ENCODE results near the gene ZNF729.
"Not testable (repeated sequence)": the region's sequence is repeated elsewhere in the genome, so short reads cannot be mapped to it uniquely, and the experiment has no call there.

Gene ZNF729

GRCh38 chr19:22286151-22286810 lies at the start of gene ZNF729:
TSS of gene ZNF729 (plus strand) at chr19:22286441. CDS start at chr19:22286526, 85 bp downstream.
- Mint-ChIP-seq H3K27ac (no peak within 1 kb of the TSS), H3K4me1 (ENCODE audit: low read depth) (no peaks in the 10 kb centered on the region), H3K9me3 (peaks cover 85% of the 10 kb centered on the region), H3K27me3 (peaks cover 10% of the 10 kb centered on the region), H3K36me3 (ENCODE audit: low read depth) (no peaks in the 10 kb centered on the region), H3K4me3 (no peak within 1 kb of the TSS)
- intact Hi-C loops (cut with micrococcal nuclease) = no loop called here

GRCh38 chr19:22256856-22257255 lies 29.4 kb upstream of the ZNF729 start:
- Mint-ChIP-seq H3K27ac (no peak overlapping the region), H3K27me3 (no peaks in the 10 kb centered on the region), H3K4me1 (ENCODE audit: low read depth) (no peaks in the 10 kb centered on the region), H3K9me3 (peaks cover 88% of the 10 kb centered on the region), H3K36me3 (ENCODE audit: low read depth) (no peaks in the 10 kb centered on the region), H3K4me3 (no peak overlapping the region)
- intact Hi-C loops (cut with micrococcal nuclease) = no loop called here

DNA sequence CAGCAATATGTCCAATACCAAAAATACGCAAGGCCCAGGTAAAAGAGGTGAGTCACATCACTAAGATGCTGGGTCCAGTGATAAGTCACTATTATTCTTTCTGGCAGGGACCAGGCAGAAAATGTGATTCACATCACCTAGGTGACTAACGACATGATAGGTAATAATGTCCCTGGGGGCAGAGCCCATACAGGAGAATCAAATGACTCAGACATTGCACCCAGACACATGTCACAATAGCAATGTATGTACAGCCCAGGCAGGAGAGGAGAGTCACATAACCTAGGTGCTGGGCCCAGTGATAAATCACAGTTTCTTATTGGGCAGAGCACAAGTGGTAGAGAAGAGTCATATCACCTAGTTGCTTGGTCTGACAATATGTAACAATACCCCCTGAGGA lies 28.9 kb upstream of the ZNF729 start:
- Mint-ChIP-seq H3K36me3 (ENCODE audit: low read depth) (no peaks in the 10 kb centered on the region), H3K4me3 (no peak overlapping the region), H3K27ac (no peak overlapping the region), H3K9me3 (peaks cover 88% of the 10 kb centered on the region), H3K4me1 (ENCODE audit: low read depth) (no peaks in the 10 kb centered on the region), H3K27me3 (no peaks in the 10 kb centered on the region)
- intact Hi-C loops (cut with micrococcal nuclease) = no loop called here

DNA sequence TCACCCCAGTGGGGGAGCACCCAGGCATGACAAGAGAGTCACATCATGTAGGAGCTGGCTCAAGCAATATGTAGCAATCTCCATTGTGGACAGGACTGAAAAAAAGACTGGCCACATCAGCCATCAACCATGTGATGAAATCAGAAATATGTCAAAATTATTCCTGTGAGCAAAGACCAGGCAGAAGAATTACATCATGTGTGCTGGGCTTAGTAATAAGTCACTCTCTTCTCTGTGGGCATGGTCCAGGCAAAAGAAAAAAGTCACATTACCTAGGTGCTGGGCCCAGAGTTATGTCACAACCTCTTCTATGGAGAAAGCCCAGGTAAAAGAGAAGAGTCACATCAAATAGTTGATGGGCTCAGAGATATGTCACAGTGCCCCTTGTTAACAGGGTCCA lies 28.3 kb upstream of the ZNF729 start:
- Mint-ChIP-seq H3K27ac (no peak overlapping the region), H3K4me1 (ENCODE audit: low read depth) (no peaks in the 10 kb centered on the region), H3K27me3 (no peaks in the 10 kb centered on the region), H3K4me3 (no peak overlapping the region), H3K9me3 (peaks cover 88% of the 10 kb centered on the region), H3K36me3 (ENCODE audit: low read depth) (no peaks in the 10 kb centered on the region)
- intact Hi-C loops (cut with micrococcal nuclease) = no loop called here

DNA sequence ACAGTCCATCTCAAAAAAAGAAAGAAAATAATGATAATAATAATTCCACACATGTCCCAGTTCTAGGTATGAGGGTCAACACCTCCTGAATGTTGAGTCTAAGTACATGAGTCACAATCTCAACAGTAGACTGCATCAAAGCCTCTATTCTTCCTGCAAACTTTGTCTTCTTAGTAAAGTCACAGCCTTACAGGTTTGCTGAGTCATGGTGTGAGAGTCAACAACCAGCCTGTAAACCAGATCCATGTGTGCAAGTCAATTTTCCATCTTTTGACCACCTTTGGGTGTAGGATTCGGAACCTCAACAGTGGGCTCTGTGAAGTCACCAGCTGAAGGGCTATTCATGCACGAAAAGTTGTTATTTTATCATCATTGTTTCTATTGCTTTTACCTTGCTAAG lies 25.7 kb upstream of the ZNF729 start:
- H3K36me3 Mint-ChIP-seq (ENCODE audit: low read depth) = no peaks in the 10 kb centered on the region
- no peaks in the 10 kb centered on the region for H3K27me3 Mint-ChIP-seq
- no peak overlapping the region for H3K27ac Mint-ChIP-seq
- no peaks in the 10 kb centered on the region for H3K4me1 Mint-ChIP-seq (ENCODE audit: low read depth)
- no peak overlapping the region for H3K4me3 Mint-ChIP-seq
- H3K9me3 Mint-ChIP-seq = peaks cover 74% of the 10 kb centered on the region
- intact Hi-C loops (cut with micrococcal nuclease) = no loop called here

- Mint-ChIP-seq H3K9me3 (peaks cover 76% of the 10 kb centered on the region), H3K36me3 (ENCODE audit: low read depth) (no peaks in the 10 kb centered on the region), H3K4me1 (ENCODE audit: low read depth) (no peaks in the 10 kb centered on the region), H3K4me3 (no peak overlapping the region), H3K27me3 (no peaks in the 10 kb centered on the region), H3K27ac (no peak overlapping the region)
- intact Hi-C loops (cut with micrococcal nuclease) = no loop called here
Measured at GRCh38 chr19:22261596-22261995, 24.6 kb upstream of the ZNF729 start.

GRCh38 chr19:22263121-22263520 lies 23.1 kb upstream of the ZNF729 start:
- Mint-ChIP-seq H3K4me3 (no peak overlapping the region), H3K27me3 (no peaks in the 10 kb centered on the region), H3K36me3 (ENCODE audit: low read depth) (no peaks in the 10 kb centered on the region), H3K9me3 (peaks cover 76% of the 10 kb centered on the region), H3K4me1 (ENCODE audit: low read depth) (no peaks in the 10 kb centered on the region), H3K27ac (no peak overlapping the region)
- intact Hi-C loops (cut with micrococcal nuclease) = no loop called here

GRCh38 chr19:22321554-22321953 lies 35.3 kb downstream of the ZNF729 start:
- H3K36me3 Mint-ChIP-seq (ENCODE audit: low read depth); intact Hi-C loops (cut with micrococcal nuclease); H3K27ac Mint-ChIP-seq; H3K27me3 Mint-ChIP-seq; H3K4me3 Mint-ChIP-seq; H3K4me1 Mint-ChIP-seq (ENCODE audit: low read depth): not testable (repeated sequence)
- H3K9me3 Mint-ChIP-seq = peaks cover 64% of the 10 kb centered on the region

DNA sequence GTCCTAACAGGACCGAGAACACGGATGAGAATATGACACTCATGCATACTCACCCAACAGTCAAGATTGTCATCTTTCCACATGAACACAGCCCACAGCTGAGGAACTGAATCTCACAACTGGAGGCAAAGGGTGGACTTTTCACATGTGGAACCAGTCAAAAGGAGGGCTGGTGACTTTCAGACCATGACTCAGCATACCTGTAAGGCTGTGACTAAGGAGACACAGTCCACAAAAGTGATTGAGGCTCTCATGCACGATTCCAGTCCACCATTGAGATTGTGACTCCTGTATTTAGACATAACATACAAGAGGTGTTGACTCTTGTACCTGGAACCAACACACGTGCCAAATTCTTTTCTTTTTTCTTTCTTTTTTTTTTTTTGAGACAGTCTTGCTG lies 40.0 kb downstream of the ZNF729 start:
- Mint-ChIP-seq H3K27me3 (no peaks in the 10 kb centered on the region), H3K4me1 (ENCODE audit: low read depth) (no peaks in the 10 kb centered on the region), H3K4me3 (no peak overlapping the region), H3K9me3 (peaks cover 92% of the 10 kb centered on the region), H3K36me3 (ENCODE audit: low read depth) (no peaks in the 10 kb centered on the region), H3K27ac (no peak overlapping the region)
- intact Hi-C loops (cut with micrococcal nuclease) = no loop called here

DNA sequence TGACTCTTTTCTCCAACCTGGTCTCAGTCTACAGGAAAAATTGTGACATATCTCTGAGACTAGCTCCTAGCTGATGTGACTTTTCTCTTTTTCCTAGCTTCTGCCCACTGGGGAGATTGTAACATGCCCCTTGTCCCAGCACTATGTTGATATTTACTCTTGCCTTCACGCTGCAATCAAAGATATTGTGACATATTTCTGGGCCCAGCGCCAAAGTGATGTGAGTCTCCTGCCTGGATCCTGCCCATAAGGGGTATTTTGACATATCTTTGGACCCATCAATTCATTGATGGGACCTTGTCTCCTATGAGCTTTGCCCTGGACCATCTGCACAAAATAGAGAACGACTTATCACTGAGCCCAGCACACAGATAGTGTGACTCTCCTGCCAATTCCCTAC lies 41.1 kb downstream of the ZNF729 start:
- Mint-ChIP-seq H3K4me3 (no peak overlapping the region), H3K27me3 (no peaks in the 10 kb centered on the region), H3K9me3 (peaks cover 92% of the 10 kb centered on the region), H3K36me3 (ENCODE audit: low read depth) (no peaks in the 10 kb centered on the region), H3K27ac (no peak overlapping the region), H3K4me1 (ENCODE audit: low read depth) (no peaks in the 10 kb centered on the region)
- intact Hi-C loops (cut with micrococcal nuclease) = no loop called here

GRCh38 chr19:22331521-22331920 lies 45.3 kb downstream of the ZNF729 start:
- Mint-ChIP-seq H3K36me3 (ENCODE audit: low read depth) (no peaks in the 10 kb centered on the region), H3K9me3 (peaks cover 100% of the 10 kb centered on the region), H3K27me3 (no peaks in the 10 kb centered on the region), H3K4me3 (no peak overlapping the region), H3K4me1 (ENCODE audit: low read depth) (no peaks in the 10 kb centered on the region), H3K27ac (no peak overlapping the region)
- intact Hi-C loops (cut with micrococcal nuclease) = no loop called here

DNA sequence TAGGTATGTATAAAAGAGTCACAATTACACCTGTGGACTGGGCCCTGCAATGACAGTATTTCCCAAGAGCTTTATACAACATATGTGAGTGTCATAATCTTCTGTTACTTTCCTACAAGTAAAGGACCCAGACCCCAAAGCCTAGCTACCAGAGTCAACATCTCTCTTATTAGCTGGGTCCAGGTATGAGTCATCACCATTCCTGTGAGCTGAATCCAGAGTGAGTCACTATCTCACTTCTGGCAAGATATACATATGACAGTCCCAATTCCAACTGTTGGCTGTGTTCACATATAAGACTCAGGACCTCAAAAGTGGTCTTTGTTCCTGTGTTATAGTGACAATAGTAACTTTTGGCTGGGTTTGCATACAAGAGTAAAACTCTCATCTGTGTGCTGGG lies 46.7 kb downstream of the ZNF729 start:
- Mint-ChIP-seq H3K9me3 (peaks cover 99% of the 10 kb centered on the region), H3K4me3 (no peak overlapping the region), H3K27ac (no peak overlapping the region), H3K27me3 (no peaks in the 10 kb centered on the region), H3K4me1 (ENCODE audit: low read depth) (no peaks in the 10 kb centered on the region), H3K36me3 (ENCODE audit: low read depth) (no peaks in the 10 kb centered on the region)
- intact Hi-C loops (cut with micrococcal nuclease) = no loop called here

DNA sequence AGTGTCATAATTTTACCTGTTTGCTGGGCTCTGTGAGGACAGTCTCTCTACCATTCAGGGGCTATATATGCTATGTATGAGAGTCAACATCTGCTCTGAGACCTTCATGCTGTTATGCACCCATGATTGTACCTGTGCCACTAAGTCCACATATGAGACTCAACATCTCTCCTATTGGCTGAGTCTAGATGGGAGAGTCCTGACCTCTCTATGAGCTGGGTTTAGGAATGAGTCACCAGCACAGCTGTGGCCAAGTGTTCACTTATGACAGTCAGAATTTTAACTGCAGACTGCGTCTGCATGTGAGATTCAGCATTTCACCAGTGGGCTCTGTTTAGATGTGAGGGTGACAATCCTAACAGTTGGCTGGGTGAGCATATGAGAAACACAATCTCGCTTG lies 49.5 kb downstream of the ZNF729 start:
- no peaks in the 10 kb centered on the region for H3K27me3 Mint-ChIP-seq
- intact Hi-C loops (cut with micrococcal nuclease) = no loop called here
- H3K4me1 Mint-ChIP-seq (ENCODE audit: low read depth) = no peaks in the 10 kb centered on the region
- H3K4me3 Mint-ChIP-seq = no peak overlapping the region
- H3K36me3 Mint-ChIP-seq (ENCODE audit: low read depth) = no peaks in the 10 kb centered on the region
- H3K9me3 Mint-ChIP-seq = peaks cover 99% of the 10 kb centered on the region
- H3K27ac Mint-ChIP-seq = no peak overlapping the region

DNA sequence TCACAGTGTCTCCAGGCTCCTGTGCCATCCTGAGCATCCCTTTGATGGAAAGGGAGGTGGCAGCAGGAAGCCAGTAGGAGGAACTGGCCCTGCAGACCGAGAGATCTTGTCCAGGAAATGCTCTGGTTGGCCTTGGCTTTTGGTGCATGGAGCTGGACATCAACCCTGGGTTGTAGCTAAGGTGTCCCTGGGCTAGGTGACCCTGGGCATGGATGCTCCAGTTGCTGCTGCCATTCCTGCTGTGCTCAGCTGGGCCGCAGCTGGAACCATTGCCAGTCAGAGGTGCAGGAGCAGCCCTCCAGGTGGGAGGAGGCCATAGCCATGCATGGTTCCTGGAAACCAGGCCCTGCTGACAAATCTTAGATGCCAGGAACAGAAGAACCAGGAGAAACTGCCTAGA lies 68.4 kb downstream of the ZNF729 start:
- H3K4me3 Mint-ChIP-seq = no peak overlapping the region
- H3K9me3 Mint-ChIP-seq = peaks cover 74% of the 10 kb centered on the region
- no peaks in the 10 kb centered on the region for H3K27me3 Mint-ChIP-seq
- no peaks in the 10 kb centered on the region for H3K4me1 Mint-ChIP-seq (ENCODE audit: low read depth)
- H3K27ac Mint-ChIP-seq = no peak overlapping the region
- intact Hi-C loops (cut with micrococcal nuclease) = no loop called here
- H3K36me3 Mint-ChIP-seq (ENCODE audit: low read depth) = no peaks in the 10 kb centered on the region

Measured in dendritic cell treated with granulocyte-macrophage colony-stimulating factor and Interleukin-4, amounts not matched to agents 40 ng/mL and 50 ng/mL, for 4 days (primary cell).